NCI-H146 (cell line): ENCODE measurements around the gene PRRT4.

ENCODE experiments used
- DNase-seq: peaks from one replicate; lab custom pipeline; 2025; lab: John Stamatoyannopoulos, UW

Gene PRRT4

GRCh38 chr7:128395748-128396147 lies 34.3 kb upstream of the PRRT4 start:
- no peak for DNase-seq

- no peak for DNase-seq
Observed at GRCh38 chr7:128394904-128395496, 33.5 kb upstream of the PRRT4 start.

GRCh38 chr7:128393526-128394330 lies 32.2 kb upstream of the PRRT4 start:
- no peak for DNase-seq

- no peak for DNase-seq
Observed at GRCh38 chr7:128392446-128393327, 31.2 kb upstream of the PRRT4 start.

GRCh38 chr7:128391805-128392204 lies 30.3 kb upstream of the PRRT4 start:
- DNase-seq = no peak

- DNase-seq = no peak
Observed at GRCh38 chr7:128390871-128391565, 29.5 kb upstream of the PRRT4 start.

- no peak for DNase-seq
Observed at GRCh38 chr7:128389618-128390329, 28.3 kb upstream of the PRRT4 start.

- DNase-seq = no peak
Observed at GRCh38 chr7:128389085-128389617, 27.7 kb upstream of the PRRT4 start.

GRCh38 chr7:128388145-128388485 lies 26.6 kb upstream of the PRRT4 start:
- DNase-seq = no peak

GRCh38 chr7:128387216-128388144 lies 26.0 kb upstream of the PRRT4 start:
- peak; percentile 81 for DNase-seq

- DNase-seq = no peak
Observed at GRCh38 chr7:128385988-128386925, 24.8 kb upstream of the PRRT4 start.

GRCh38 chr7:128384726-128385125 lies 23.2 kb upstream of the PRRT4 start:
- DNase-seq = no peak

- no peak for DNase-seq
Observed at GRCh38 chr7:128383776-128384175, 22.3 kb upstream of the PRRT4 start.

GRCh38 chr7:128381161-128381821 lies 19.8 kb upstream of the PRRT4 start:
- no peak for DNase-seq

- DNase-seq = no peak
Observed at GRCh38 chr7:128380483-128381106, 19.1 kb upstream of the PRRT4 start.

GRCh38 chr7:128379900-128380479 lies 18.5 kb upstream of the PRRT4 start:
- DNase-seq = no peak

- no peak for DNase-seq
Observed at GRCh38 chr7:128378637-128379036, 17.1 kb upstream of the PRRT4 start.

GRCh38 chr7:128376077-128376476 lies 14.6 kb upstream of the PRRT4 start:
- no peak for DNase-seq
